Subcutaneous abdominal adipose tissue (tissue), 5 donors: ENCODE results near the gene DLG2.

Experiments used
- H3K27ac ChIP-seq: one replicate; pipeline ENCODE4 v1.7.0; 2013; ENCODE audit warnings: low read depth, mild to moderate bottlenecking, inconsistent platforms, low read length, moderate library complexity
- H3K27me3 ChIP-seq, 5 donors: one replicate each; pipeline ENCODE4 v1.7.0; 2013; ENCODE audit warnings: low read length in 5 of 5, inconsistent platforms in 1 of 5; ENCODE audit not compliant: control insufficient read depth in 5 of 5, insufficient read depth in 4 of 5
- H3K36me3 ChIP-seq, 5 donors: one replicate each; pipeline ENCODE4 v1.7.0; 2013; ENCODE audit warnings: low read length in 5 of 5; ENCODE audit not compliant: control insufficient read depth in 5 of 5, insufficient read depth in 5 of 5
- H3K4me1 ChIP-seq, 5 donors: one replicate each; pipeline ENCODE4 v1.7.0; 2013; ENCODE audit warnings: low read length in 5 of 5, mild to moderate bottlenecking in 3 of 5, moderate library complexity in 1 of 5; ENCODE audit not compliant: control insufficient read depth in 5 of 5, insufficient read depth in 5 of 5
- H3K4me3 ChIP-seq, 5 donors: one replicate each; pipeline ENCODE4 v1.7.0; 2013; ENCODE audit warnings: low read length in 5 of 5, low read depth in 1 of 5
- H3K9ac ChIP-seq, 5 donors: one replicate each; pipeline ENCODE4 v1.7.0; 2013; ENCODE audit warnings: low read length in 5 of 5, mild to moderate bottlenecking in 4 of 5, moderate library complexity in 3 of 5
- H3K9me3 ChIP-seq, 5 donors: one replicate each; pipeline ENCODE4 v1.7.0; 2013; ENCODE audit warnings: low read length in 5 of 5; ENCODE audit not compliant: control insufficient read depth in 5 of 5
- donor health status: healthy.
- donor health status: healthy.
- donor health status: healthy.
- donor health status: healthy.
- donor health status: healthy.

The DLG2 gene

DNA sequence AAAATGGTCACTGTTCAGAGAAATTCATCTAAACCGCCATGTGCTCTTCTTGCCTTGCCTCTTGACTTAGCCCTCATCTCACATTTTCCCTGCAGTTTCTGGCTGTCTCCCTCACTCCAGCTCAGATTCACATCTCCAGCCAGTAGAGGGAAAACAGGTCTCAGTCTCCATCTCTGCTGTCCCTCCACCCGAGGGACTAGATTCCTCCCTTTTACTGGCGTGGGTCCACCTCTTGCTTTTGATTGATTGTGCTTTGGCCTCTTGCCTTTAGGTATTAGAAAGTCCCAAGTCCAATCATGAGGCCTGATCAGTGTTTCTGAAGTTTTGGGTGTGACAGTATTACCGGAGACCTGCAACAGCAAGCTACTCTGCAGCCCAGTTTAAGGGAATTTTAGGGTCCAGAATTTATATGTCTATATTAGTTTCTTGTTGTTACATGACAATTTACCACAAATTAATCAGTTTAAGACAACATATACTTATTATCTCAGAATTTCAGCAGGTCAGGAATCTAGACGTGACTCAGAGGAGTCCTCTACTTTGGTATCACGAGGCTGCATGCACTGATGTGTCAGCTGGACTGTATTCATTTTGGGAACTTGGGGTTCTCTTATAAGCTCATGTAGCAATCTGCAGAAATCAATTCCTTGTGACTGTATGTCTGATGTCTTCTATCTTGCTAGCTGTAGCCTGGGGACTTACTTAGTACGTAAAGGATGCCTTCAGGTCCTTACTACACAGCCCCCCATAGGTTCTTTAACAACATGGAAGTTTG lies 1535.7 kb downstream of the DLG2 start:
- Histone ChIP-seq H3K27me3 (no peaks in the 10 kb centered on the region), H3K9me3 (no peaks in the 10 kb centered on the region), H3K9ac (no peak overlapping the region), H3K27ac (no peak overlapping the region), H3K36me3 (no peaks in the 10 kb centered on the region), H3K4me3 (no peak overlapping the region), H3K4me1 (no peaks in the 10 kb centered on the region)

DNA sequence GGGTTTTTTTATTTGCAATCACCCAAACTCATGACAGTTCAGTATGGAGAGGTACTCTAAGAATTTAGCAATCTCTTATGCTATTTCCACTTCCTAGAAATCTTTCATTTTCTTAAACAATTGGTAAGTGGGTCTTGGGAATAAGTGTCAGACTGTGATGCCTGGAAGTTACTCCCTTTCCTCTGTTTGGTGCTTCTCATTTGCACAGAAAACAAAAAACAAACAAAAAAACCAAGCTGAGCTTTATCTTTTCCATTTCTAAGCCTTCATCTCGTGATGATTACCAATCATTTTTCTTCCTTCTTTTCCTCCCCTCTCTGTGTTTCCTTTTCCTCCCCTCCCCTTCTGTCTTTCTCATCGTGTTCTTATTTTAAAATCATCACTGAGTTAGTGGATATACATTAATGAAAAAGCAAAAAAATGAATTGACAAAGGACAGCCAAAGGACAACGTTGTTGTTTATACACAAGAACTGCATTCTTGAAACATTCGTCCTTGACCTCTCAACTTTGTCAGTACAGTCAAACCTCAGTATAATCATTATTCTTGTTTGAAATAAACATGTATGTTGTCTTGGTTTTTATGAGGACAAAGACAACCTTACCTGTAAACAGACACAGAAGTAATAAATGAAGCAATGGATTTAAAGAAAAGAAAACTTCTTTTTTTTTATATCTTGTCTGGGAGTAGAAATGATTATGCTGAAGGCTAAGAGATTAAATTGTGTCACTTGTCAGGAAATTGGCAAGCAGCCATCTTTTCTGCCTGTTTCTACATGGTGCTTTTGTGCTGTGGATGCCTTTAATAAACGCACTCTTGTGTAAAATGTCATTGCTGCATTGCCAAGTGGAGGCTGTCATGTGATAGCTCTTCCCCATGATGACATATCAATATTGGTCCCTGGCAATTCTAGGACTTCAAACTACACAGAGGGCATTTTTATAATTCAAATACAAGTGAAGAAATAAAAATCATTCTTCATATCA lies 1537.8 kb downstream of the DLG2 start:
- Histone ChIP-seq H3K4me1 (no peaks in the 10 kb centered on the region), H3K36me3 (no peaks in the 10 kb centered on the region), H3K9ac (no peak overlapping the region), H3K4me3 (no peak overlapping the region), H3K27ac (no peak overlapping the region), H3K27me3 (no peaks in the 10 kb centered on the region), H3K9me3 (no peaks in the 10 kb centered on the region)

DNA sequence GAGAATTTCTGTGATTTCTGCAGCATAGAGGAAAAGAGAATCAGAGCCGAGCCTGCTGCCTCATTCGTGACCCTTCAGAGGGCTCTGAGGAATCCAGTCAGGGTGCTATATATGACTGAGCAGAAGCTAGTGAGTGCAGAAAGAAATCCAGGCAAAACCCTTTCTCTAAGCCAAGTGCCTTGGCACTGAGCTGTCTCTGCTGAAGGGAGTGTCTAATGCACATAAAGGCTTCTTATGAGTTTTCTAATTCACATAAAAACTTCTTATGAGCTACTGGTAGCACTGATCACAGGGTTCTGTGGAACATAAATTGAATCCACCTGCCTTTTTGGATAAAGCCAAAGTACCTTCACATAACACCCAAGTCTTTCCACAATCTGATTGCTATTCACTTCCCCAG lies 1555.3 kb downstream of the DLG2 start:
- H3K9ac ChIP-seq = no peak overlapping the region
- no peaks in the 10 kb centered on the region for H3K4me1 ChIP-seq
- no peaks in the 10 kb centered on the region for H3K27me3 ChIP-seq
- peaks cover 0 to 2% (median 0%) of the 10 kb centered on the region in 5 donors for H3K9me3 ChIP-seq
- H3K27ac ChIP-seq = no peak overlapping the region
- no peak overlapping the region for H3K4me3 ChIP-seq
- no peaks in the 10 kb centered on the region for H3K36me3 ChIP-seq

DNA sequence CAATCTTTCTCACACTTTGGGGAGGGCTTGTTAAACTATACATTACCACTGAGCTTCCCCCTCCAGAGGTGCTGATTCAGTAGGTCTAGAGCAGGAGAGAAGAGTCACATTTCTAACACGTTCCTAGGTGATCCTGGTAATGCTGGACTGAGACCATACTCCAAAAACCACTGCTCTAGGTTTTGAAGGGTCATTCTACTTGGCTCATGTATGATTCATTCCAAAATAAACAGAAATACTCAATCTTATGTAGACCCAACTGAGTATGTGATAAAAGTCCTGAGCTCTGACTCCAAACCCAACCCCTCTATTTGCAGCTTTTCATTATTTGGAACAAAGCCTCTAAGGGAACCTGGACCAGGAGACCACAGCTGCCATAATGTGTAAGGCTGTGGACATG lies 1558.1 kb downstream of the DLG2 start:
- Histone ChIP-seq H3K9me3 (peaks cover 0 to 2% (median 0%) of the 10 kb centered on the region in 5 donors), H3K27me3 (no peaks in the 10 kb centered on the region), H3K4me1 (no peaks in the 10 kb centered on the region), H3K4me3 (no peak overlapping the region), H3K36me3 (no peaks in the 10 kb centered on the region), H3K27ac (no peak overlapping the region), H3K9ac (no peak overlapping the region)

DNA sequence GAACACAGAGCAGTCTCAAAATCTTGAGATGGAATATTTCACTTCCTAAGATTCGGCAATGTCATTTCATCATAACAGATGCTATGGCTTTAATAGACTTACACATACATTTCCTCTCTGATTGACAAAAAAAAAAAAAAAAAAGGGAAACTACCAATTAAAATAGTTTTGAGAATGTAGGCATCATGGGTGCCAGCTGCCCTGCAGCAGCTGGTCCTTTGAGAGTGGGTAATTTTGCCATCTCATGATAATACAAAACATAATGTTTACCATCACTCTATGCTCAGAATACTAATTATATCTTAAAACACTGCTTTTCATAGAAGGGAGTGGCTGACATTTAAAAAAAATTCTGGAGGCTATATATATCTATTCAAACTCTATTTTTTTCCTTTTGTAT lies 1565.4 kb downstream of the DLG2 start:
- H3K27ac ChIP-seq = no peak overlapping the region
- H3K4me1 ChIP-seq = no peaks in the 10 kb centered on the region
- no peaks in the 10 kb centered on the region for H3K27me3 ChIP-seq
- no peaks in the 10 kb centered on the region for H3K36me3 ChIP-seq
- H3K9me3 ChIP-seq = no peaks in the 10 kb centered on the region
- no peak overlapping the region for H3K4me3 ChIP-seq
- no peak overlapping the region for H3K9ac ChIP-seq

DNA sequence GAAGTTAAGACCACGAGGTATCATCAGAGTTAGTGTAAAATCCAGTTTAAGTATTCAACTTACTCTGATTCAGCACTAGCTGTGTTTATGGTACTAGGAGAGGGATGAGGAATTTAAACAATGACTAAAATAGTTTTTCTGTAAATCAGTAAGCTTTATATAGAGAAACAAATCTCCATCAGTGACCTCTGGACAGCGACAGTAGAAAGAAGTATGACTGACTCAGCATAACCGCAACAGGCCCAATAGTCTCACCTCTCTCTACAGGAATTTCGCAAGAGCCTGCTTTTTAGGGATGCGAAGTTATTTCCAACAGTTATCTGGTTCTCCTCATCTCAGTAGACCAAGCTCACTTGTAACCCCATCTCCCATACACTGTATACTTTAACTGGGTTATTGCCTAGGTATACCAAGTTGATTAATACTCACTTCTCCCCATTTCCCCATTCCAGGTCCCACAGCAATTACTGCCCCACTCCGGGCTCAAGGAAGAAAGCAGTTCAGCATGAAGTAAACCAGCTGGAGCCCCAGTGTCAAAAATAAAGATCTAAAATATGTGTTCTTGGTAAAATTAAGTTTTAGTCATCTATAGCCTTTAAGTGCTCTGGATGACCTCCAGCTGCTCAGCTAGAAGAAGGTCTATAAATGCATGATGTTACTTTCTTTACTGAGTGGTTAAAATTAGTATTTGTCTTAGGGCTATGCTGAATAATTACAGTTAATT lies 1570.3 kb downstream of the DLG2 start:
- Histone ChIP-seq H3K4me1 (no peaks in the 10 kb centered on the region), H3K36me3 (no peaks in the 10 kb centered on the region), H3K27ac (no peak overlapping the region), H3K27me3 (no peaks in the 10 kb centered on the region), H3K9me3 (peaks cover 0 to 8% (median 2%) of the 10 kb centered on the region in 5 donors), H3K9ac (no peak overlapping the region), H3K4me3 (no peak overlapping the region)

DNA sequence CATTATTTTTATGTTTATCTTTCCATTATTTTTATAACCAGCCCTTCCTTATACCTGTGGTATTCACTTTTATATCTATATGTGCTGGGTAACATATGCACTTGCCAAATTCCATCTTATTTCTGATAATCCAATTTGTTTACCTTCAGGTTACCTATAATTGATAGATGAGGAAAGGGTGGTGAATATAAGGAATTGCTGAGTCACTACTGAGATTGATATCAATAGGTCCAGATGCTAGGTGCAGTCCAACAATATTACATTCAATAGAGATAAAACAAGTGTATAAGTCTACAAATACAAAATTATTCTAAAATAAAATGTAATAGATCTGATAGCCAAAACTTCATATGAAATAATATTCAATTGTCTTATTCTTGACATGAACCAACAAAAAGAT lies 1582.0 kb downstream of the DLG2 start:
- Histone ChIP-seq H3K9me3 (peaks cover 0 to 4% (median 0%) of the 10 kb centered on the region in 5 donors), H3K36me3 (no peaks in the 10 kb centered on the region), H3K4me1 (no peaks in the 10 kb centered on the region), H3K4me3 (no peak overlapping the region), H3K9ac (no peak overlapping the region), H3K27ac (no peak overlapping the region), H3K27me3 (no peaks in the 10 kb centered on the region)

DNA sequence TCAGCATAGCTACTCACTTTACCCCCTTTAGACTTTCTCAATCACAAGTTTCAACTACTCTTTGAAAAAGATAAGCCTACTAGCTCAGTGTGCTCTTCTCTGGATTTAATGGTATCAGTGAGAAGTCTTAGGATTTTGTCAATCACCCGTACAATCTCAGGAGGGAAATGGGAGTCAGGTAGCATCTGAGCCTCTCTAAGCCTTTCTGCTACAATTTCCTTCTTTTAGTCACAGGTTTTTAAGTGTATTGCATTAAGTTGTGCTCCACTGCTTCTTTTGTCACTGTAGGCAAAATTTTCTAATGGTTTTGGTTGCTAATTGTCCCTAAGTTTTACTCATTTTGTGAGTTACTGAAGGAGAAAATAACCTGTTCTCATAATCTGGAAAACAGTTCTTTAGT lies 1582.4 kb downstream of the DLG2 start:
- Histone ChIP-seq H3K27me3 (no peaks in the 10 kb centered on the region), H3K4me3 (no peak overlapping the region), H3K9me3 (peaks cover 0 to 4% (median 0%) of the 10 kb centered on the region in 5 donors), H3K36me3 (no peaks in the 10 kb centered on the region), H3K9ac (no peak overlapping the region), H3K27ac (no peak overlapping the region), H3K4me1 (no peaks in the 10 kb centered on the region)

DNA sequence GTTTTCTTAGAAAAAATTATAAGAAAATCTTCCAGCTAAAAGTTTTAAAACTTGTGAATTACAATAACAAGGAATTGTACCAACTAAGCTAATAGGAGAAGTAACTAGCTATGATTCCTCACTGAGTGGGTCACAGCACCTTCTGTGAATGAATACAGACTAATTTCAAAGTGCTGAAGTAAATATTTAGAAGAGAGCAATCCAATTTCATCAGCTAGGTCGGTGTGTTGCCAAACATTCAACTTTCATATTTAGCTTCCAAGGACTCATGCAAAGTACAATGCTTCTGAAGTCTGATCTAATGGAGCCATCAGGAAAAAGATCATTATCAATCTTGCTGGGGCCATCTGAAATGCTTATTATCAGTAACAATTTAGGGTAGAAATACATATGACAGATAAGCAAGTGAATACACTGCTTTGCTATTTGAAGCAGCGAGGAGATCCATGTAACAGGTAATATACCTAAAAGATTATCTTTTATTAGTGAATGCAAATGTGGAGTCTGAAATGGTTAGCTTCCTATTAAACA lies 1590.4 kb downstream of the DLG2 start:
- Histone ChIP-seq H3K4me3 (no peak overlapping the region), H3K36me3 (no peaks in the 10 kb centered on the region), H3K27ac (no peak overlapping the region), H3K27me3 (no peaks in the 10 kb centered on the region), H3K9ac (no peak overlapping the region), H3K9me3 (peaks cover 0 to 2% (median 0%) of the 10 kb centered on the region in 5 donors), H3K4me1 (no peaks in the 10 kb centered on the region)
